NK-92 (cell line): ENCODE results near the gene C1QC.

Experiments
- DNase-seq: peaks from one replicate; lab custom pipeline; 2025; ENCODE audit not compliant: unreplicated experiment; lab: John Stamatoyannopoulos, UW

The C1QC gene

DNA sequence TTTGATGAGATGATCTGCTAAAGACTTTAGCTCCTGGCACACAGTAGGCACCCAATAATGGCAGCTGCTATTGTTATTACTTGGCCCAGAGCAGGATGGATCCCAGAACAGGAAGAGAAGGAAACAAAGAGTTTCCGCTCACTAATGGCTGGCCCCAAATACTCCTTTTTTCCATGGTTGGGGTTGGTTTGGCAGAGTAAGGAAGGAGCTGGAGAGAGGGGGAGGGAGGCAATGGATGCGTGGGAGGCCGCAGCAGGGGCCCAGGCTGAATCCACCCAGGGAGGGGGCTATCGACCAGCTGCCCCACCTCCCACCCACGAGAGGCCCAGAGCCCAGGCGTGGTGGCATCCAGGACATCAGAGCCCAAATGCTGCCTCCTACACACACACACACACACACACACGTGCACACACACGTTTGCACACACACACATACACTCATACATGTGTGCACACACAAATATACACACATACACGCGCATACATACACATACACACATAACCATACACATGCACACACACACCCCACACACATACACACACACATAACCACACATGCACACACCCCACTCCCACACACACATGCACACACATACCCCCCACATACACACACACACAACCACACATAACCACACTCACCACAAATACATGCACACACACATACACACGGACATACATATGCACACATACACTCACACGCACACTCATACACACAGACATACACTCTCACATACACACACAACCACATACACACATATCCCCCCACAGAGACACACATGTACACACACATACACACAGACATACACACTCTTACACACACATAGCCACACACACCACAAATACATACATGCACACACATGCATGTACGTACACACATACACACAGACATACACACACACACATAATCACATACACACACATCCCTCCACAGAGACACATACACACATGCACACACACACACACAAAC is 34.8 kb downstream of the C1QC start:
- DNase-seq = no peak

- no peak for DNase-seq
Measured at GRCh38 chr1:22680726-22681125, 37.3 kb downstream of the C1QC start.

GRCh38 chr1:22681556-22682276 is 38.3 kb downstream of the C1QC start:
- DNase-seq = no peak

DNA sequence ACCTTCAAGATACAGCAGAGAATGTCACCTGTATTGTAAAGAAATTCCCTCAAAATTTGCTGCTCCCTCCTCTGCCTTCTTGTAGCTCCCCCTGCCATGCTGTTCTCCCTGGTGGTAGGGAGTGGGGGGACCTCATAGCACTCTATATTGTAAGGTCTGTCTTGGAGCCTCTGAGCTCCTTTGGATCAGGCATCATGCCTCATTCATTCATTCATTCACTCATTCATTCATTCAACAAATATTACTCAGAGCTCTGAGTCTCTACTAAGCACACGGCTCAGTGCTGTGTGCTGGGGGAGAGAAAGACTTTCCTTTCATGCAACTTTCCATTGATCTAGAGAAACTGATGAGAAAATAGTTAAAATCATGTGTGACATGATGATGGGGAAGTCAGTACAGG is 40.1 kb downstream of the C1QC start:
- no peak for DNase-seq

GRCh38 chr1:22685591-22686059 is 42.2 kb downstream of the C1QC start:
- no peak for DNase-seq

GRCh38 chr1:22687191-22687590 is 43.8 kb downstream of the C1QC start:
- no peak for DNase-seq

DNA sequence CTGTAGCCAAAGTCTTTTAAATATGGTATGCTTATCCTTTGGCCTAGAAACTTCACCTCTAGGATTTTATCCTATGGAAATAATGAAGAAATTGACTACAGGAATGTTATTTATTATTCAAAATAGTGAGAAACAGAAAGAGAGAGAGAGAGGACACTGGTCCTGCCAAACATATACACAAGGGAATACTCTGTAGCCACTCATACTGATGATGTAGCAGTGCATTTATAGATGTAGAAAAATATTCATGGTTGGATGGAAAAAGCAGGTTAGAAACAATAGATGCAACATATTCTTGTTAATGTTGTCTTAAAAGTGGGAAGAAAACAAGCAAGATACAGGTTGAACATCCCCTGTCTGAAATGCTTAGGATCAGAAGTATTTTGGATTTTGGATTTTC is 45.0 kb downstream of the C1QC start:
- no peak for DNase-seq

GRCh38 chr1:22689505-22689904 is 46.1 kb downstream of the C1QC start:
- no peak for DNase-seq

DNA sequence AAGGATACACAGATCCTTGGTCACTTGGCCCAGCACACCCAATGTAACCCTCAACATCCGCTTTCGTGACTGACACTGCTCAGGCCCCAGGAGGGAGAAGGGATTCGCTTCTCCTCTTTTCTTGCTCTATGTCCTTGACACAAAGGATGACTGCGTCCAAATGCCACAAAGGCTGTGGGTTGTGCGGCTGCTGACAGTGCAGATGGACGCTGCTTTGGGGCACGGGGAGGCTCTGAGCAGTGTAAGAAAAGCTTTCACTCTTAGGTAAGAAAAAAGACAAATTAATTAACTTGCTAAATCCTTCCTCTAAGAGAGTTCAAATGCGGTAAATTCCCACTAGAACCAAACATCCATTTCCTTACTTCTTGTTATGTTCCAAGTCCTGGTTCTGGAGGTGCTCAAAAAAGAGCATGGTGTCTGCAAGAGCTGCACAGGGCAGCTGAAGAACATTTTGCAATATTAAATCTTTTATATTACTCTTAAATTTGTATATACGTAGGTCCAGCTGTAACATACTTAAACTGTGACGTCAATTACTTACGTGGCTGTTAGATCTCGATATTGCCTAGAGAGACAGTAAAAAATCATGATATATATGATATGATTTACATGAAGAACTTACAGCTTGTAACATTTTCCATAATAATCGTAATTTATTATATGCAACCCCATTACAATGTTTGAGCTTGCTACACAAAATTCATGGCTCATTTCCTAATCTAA is 47.8 kb downstream of the C1QC start:
- no peak for DNase-seq

- no peak for DNase-seq
Measured at GRCh38 chr1:22694172-22694571, 50.7 kb downstream of the C1QC start.

DNA sequence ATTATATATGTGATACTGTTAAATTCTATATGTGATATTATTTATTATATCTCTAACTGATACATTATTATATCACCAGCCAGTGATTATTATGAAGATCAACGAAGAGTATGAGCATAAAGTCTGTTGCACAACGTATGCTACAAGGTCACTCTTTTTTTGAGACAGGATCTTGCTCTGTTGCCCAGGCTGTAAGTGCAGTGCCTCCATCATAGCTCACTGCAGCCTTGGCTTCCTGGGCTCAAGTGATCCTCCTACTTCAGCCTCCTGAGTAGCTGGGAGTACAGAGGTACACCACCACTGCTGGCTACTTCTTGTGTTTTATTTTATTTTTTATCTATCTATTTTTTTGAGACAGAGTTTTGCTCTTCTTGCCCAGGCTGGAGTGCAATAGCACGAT is 53.2 kb downstream of the C1QC start:
- DNase-seq = no peak
